Activated T-helper 1 cell treated with anti-CD3 and anti-CD28 coated beads, Interleukin-2, amount 50 U/mL, for 16 hours (primary cell): ENCODE measurements around the gene MAML3.

Experiments used
- DNase-seq, 2 donors: peaks; one replicate each; pipeline ENCODE4 v3.0.0-alpha.2; 2020; ENCODE audit warnings: low read depth in 1 of 2, low spot score in 1 of 2

MAML3 gene

DNA sequence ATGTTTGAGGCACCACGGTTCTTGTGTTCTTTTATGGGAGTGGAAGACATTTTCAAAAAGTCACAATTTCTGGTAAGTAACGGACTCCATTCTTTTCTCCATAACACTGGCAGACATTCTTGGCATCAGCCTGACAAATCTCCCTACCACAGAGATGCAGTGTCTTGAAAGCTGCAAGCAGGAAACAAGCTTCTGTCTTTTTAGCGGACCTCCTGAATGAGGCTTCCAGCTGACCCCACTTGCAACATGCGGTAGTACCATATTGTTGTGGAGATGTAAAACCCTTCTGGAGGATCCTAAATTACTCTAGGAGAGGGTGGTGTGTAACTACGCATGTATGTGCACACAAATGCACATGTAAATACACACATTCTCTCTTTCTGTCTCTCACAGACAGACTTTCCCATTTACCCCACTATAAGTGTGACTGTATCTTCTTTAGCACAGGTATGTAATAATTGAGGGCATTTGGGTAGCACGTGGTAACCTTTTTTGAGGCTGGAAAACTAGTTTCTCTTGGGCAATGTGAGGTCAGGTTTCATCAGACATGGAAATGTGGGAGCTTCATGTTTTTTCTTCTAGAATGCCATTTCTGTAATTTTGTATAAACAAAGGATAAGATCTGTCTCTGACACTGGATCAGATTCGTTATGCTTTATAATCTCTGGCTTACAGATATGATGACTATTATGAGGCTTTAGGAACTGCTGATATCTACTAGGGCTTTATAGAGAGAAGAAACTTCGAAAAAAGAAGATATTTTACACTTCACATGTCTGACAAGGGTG, 358.3 kb downstream of the MAML3 start:
- DNase-seq, result no peak

DNA sequence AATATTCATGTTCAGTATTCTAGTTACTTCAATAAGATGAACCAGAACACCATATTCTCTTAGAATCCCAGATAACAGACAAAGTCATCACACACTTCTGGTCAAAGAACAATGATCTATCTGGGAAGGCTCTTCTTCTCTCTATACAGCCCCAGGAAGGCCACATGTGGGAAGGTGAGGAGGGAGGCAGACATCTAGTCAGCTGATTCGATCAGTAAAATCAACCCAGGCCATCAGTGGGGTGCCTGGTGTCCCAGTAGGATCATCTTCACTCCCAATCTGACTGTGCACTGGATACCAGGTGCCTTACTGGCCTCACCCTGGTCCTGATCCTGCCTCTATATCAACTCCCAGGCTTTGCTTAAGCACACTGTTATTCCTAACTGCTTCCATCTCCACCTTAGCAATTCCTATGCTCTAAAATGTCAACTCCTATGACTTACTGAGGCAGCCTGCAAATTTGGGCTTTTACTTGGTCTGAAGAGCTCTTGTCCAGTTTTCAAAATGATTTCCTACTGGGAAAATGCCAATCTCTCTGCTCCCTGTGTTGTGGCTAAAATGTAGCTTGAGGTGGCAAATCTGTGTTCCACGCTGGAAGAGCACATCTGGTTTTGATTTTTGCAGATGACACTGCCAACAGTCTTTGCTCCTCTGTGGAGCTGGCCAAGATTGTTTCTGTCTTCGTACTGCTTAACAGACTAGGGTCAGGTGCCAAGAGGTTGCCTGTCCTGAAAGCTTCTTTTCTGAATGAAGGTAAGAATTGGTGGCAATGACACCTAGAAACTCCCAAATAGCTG, 359.6 kb downstream of the MAML3 start:
- DNase-seq, result no peak

DNA sequence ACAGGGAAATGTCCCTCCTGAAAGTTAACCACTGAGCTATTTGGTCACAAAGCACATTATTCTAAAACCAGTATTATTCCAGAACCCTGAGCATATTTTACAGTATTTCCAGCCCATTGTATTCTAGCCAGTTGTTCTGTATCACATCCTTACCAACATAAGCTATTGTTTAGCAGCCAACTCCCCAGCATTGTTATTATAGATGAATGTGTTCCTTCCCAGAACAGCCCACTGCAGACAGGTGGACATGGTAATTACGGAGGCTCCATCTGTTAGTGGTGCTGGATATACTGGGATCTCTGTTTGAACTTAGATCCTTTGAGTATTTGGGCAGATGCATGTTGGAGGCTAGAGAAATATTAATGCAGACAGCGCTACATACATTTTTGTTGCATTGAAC, 362.3 kb downstream of the MAML3 start:
- no peak for DNase-seq

DNA sequence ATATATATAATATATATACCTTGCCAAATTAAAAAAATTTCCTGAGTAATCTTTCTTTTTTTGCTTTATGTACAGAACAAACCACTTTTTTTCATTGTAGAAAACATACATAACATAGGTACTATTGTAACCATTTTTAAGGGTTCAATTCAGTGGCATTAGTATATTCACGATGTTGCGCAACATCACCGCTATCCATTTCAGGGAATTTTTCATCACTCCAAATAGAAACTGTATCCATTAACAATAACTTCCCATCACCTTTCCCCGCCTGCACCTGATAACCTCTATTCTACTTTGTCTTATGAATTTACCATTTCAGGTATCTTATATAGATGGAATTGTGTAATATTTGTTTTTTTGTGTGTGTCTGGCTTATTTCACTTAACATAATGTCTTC, 363.7 kb downstream of the MAML3 start:
- DNase-seq, result no peak

DNA sequence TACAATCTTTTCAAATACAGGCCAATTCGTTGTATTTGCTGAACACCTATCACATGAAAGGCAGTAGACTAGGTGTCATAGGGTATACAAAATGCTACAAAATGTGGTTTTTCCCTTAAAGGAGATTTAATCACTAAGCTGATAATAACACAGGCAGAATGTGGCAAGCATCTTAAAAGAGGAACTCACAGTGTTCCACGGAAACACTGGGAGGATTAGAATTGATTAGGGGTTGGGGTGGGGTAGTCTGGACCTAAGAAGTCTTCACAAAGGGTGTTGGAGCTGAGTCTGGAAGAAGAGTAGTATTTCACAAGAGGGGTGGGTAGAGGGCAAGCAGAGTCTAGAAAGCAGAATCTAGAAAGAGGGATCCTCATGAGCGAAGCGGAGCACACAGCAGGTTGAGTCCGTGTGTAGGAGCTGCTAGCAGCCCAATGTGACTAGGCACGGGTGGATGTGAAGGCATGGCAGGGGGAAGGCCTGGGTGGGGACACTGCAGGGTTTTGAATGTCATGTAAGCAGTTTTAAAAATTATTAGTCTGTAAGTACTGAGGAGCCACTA, 364.8 kb downstream of the MAML3 start:
- DNase-seq, result no peak

DNA sequence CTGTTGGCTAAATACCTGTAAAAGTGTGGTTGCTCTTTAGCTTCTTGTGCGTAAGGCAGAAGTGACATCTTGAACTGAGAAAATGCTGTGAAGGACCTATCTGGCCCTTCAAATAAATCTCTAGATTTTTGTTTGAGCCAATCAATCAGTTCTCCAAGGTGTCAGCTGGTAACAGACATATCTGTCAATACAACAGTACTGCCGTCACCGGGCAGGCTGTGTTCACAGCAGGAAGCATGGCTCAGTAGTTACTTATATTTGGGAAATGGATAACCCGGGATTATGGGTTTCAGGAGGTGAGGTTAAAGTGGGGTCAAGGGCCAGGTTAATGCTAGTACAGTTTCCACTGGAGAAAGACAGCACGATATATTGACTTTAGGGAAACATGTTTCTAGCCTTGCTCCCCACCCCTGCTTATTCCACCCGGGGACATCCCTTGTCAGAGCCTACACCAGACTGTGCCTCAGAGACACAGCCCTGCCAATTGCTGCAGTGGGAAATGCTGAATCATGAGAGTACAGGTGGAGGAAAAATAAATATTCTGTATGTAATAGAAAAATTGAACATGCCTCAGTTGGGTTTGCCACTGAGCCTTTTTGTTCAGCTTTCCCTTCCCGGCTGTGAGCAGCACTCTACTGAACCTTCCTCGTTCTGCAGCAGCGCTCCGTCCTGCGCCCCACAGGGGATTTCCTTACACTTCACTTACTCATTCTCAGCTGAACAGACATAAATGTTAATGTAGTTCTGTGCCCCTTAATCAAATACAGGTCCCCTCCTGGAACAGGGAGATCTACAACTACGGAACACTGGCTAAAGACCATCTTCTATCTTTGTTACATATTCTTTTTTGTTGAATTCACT, 367.3 kb downstream of the MAML3 start:
- DNase-seq, result no peak

DNA sequence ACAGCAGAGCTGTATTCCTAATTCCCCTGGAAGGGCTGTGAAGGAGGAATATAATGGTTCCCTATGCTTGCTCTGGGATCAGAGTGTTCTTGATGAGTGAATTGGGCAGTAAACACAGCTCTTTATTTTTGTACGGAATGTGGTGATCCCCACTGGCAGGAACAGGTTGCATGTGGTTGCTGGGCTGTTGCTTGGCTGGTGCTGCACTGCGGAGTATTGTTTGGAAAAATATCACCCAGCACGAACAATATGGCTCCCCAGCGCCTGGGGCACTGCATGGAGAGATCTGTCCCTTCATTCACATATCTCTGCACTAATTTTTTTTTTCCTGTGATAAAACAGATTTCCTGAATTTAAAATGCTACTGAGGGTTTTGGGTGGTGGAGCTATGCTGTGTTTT, 368.6 kb downstream of the MAML3 start:
- no peak for DNase-seq

DNA sequence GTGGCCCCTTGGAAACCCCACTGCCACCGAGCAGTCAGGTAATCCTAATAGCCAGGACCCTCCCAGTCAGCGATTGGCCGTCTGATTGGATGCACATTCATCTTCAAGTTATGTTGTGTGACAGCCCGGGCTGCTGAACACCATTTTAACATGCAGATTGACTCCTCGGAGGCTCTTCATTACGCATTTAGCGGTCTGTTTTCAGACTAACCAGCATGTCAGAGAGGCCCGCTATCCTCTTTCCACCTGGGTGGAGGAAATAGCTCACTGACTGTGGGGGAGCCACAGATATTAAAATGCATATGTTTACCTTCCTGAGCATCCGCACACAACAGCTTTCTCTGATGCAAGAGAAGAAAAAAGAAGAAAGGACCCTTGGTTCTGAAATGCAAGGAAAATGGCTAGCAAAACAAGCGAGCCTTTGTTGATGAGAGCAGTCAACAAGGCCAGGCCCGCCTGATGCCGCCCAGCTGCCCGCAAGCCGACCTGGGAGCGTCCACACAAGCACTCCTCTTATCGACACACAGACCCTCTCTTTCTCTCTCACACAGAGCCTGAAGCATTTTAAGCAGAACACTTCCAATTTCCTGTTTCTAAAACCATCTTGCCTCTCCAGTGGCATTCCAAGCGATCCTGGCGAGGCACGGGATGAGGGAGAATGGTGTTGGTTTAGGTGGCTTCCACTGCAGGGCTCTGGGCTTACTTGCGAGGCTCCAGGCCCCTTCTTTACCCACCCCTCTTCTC, 370.1 kb downstream of the MAML3 start:
- no peak for DNase-seq

DNA sequence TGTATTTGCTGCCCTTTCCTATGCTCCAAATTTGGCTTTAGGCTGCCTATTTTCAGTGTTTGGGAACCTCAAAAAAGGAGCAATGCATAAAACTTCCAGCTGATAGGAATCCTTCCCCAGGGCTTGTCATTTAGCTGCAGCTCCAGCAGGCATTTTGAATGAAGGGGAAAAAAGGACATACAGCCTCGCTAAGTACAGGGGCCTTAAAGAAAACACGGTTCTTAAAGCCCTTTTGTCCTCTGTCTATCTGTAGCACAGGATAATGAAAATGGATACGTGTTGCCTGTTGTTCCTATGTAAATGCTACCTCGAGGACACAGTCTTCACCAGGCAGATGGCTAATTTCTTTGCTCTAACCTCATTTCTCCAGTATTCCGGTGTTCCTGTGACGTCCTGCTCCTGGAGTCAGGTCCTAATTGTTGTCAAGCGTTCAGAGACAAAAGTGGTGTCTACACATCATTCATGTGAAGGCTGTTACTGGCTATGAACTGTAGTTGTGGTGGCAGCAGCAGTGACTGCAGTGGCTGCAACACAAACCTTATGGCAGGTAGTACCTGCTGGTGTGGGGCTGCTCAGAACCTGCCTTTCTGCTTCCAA, 371.0 kb downstream of the MAML3 start:
- no peak for DNase-seq

DNA sequence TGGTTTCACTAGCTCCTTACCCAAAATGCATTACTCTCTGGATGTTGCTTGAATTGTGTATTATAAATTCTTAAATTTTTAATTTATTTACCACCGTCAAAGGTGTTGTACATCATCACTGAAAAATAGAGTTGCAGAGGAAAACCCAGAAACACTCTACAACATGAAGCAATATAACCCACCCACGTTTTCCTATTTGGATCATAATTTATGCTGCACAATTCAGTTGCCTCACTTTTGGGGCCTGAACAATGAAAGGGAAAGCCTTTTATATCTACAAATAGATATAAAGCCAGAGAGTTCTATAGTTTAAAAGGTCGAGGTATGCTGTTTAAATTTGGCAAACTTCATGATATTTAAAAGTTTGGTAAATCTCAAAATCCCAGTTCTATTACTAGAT, 372.9 kb downstream of the MAML3 start:
- no peak for DNase-seq

DNA sequence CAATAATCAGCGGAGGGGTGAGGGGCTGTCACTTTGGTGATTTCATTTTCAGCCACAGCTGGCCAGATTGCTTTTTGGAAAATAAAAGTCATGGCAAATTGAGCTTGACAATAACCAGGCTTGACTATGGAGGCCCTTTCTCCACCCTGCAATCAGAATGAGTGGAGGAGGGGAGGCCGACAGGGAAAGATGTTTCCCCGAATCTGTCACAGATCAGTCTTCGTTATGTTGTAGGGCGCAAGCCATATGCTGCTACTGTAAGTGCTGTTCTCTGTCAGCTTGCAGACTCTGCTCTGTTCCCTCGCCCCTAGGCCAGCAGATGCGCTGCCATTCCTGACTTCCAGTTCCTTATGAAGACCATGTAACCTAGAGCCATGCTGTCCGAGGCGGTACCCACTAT, 374.3 kb downstream of the MAML3 start:
- no peak for DNase-seq

DNA sequence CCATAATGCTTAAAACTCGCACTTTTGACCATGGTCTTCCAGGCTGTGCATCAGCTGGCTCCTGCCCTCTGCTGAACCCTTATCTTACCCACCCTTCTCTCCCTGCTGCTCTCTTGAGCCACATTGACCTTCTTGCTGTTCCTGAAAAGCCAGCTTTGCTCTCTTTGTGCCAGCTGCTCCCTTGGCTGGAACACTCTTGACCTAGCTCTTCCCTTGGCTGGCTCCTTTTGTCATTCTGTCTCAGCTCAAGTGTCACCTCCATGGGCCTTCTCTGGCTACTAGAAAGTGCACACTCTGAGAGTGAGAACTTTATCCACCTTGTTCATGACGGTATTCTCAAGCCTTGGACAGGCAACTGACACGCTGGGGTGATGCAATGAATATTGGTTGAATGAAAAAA, 376.2 kb downstream of the MAML3 start:
- no peak for DNase-seq

DNA sequence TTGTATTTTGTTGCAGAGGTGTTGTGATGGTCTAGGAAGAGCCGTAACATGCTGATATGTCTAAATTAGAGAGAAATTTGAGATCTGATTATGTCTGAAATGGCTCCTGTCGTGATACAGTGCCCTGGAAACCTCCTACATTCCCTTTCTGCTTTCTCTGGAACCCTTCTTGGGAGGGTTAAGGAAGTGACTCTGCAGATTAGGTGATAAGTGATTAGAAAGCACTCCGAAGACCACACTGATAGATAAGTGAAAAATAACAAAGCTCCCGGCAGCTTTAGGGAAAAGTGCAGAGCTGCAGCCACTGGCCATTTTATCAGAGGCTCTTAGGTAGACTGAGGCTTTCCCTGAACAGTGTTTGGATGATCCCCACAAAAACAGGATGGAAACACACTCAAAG, 377.7 kb downstream of the MAML3 start:
- DNase-seq, result no peak

DNA sequence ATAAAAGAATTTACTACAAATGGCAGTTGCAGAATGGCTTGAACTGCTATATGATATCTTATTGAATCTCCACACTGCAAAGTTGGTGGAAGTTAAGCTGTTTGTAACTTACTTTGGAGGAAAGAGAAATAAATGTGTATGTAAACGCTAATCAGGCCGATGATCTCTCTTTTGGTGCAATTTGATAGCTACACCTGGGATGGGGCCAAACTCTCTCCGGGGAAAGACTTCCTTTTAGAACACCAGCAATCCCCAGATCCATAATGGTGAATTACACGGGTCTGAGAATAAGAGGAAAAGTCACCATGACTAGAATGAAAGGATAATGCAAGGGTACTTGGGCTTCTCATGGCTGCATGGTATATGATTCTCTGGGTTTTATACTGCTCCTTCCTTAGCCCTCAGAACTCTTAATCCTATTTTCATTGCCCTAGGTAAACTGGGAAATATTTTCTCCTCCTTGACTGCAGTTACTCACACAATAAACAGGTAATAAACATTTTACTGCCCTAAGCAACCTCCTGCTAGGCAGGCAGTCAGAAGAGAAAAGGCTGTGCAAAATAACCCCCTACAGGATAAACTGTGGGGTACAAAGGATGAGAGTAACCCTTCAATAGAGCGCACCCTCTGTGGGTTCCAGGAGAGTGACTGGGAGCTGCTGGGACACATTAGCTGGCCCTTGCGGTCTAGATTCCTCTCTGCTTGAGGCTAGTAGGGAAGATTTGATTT, 379.1 kb downstream of the MAML3 start:
- DNase-seq, result no peak

DNA sequence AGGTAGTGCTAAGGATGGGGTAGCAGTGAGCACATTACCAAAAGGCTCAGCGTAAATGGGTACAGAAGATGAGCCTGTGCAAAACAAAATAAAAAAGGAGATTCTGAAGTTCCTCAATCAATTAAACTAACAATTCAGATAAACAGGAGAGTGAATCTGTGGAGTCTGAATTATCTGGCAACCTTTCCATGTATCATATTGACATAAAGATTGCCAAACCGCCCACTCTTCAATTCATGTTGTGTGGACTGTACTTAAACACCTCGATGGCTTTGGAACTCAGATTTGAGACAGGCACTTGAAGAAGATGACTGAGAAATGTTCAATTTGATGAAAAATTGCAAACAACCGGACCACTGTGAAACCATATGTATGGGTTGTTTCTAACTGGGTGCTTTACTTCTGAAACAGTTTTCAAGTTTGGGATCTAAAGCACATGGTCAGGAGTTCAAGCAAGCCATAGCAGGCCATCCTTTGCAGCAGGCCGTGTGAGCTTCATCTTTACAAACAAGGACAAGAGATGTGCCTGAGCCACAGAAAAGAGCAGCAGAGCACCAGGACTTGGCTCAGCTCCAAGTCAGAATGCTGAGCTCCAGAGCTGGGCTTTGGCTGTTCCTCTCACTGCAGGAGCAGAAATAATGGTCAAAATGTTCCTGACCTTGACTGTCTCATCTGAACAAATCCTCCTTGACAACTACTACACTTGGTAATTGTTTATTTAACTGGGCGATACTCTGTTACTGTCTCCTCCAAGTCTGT, 380.2 kb downstream of the MAML3 start:
- DNase-seq, result no peak

DNA sequence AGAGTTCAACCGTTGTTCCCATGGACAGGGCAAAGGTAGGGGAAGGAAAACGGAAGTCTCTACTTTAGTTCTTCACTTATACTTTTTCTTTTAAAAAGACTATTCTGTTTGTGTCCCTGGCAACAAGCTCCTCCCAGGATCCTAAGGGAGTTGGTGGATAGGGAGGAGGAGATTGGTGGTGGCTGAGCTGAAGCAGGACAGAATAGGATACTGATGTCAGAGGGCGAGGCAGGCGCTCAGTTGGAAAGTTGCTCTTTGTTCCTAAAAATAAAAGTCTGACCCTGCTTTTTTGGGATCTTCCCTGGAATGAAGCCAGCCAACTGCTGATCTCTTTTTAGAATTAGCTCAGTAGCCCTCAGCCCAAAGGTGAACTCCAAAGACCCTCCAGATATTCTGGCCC, 383.6 kb downstream of the MAML3 start:
- DNase-seq, result no peak

DNA sequence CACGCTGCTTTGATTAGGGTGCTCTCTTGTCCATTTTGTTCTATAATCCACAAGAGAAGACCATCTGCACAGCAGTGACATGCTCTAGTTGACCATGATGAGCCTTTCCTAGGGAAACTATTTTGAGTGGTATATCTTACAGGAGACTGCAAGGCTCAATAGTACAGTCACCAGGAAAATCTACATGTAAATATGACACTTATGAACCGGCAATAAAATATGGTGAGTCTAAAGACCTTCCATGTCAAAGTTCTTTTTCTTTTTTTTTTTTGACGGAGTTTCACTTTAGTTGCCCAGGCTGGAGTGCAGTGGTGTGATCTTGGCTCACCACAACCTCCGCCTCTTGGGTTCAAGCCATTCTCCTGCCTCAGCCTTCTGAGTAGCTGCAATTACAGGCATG, 384.6 kb downstream of the MAML3 start:
- DNase-seq, result no peak

DNA sequence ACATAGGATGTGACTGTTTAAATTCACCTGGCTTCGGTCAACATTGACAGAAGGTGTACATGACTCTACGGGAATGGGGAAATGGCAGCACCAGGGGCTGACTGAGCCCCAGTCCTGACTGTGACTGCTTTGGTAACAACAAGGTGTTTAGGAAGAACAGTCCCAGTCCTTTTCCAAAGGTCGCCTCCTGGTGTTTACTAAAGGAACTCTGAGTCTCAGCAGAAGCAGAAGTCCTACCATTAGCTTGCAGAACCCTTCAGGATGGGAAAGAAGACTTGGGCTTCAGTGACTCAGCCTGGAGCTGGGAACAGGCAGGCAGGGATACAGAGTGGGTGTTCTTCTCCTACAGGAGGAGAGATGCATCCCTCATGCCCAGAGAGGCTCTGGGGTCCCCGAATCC, 385.1 kb downstream of the MAML3 start:
- no peak for DNase-seq

DNA sequence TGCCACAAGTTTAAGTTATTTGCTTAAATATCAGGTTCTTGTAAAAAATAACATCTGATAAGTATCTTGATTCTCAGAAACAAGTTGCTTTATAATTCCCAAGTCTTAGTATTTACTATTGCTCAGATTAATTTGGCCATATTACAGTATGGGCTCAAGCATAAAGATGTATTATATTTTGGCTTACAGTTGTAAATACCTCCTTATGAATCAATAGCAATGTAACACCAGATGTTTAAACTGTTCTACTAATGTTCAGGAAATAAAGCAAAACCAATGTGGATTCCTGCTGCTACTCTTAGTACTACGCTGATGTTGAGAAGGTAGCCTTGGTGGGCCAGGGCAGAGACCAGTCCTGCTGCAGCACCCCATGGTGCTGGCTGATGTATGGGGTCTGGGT, 385.6 kb downstream of the MAML3 start:
- no peak for DNase-seq
